ENCODE data around the gene ATAD2B.
A peak's percentile ranks its signal among the peaks of the same experiment; 100 is the strongest.
"Not testable (repeated sequence)": the region's sequence is repeated elsewhere in the genome, so short reads cannot be mapped to it uniquely, and the experiment has no call there.

The ATAD2B gene

GRCh38 chr2:23806201-23806600 lies 120.7 kb downstream of the ATAD2B start:
- DNase-seq (ENCODE audit: insufficient read length) = no peak
- FAIRE-seq = no peak
- TF ChIP-seq POLR2AphosphoS5 (IDR thresholded peaks at IDR 0.05; ENCODE audit: low read depth, low read length) (no peak), TAF1 (IDR thresholded peaks at IDR 0.05; ENCODE audit: borderline replicate concordance, low read depth, low read length) (no peak)

GRCh38 chr2:23803965-23804542 lies 122.9 kb downstream of the ATAD2B start:
- FAIRE-seq = peak; percentile 71
- TF ChIP-seq TAF1 (IDR thresholded peaks at IDR 0.05; ENCODE audit: borderline replicate concordance, low read depth, low read length) = no peak
- no peak for TF ChIP-seq POLR2AphosphoS5 (IDR thresholded peaks at IDR 0.05; ENCODE audit: low read depth, low read length)
- no peak for TF ChIP-seq POLR2A (IDR thresholded peaks at IDR 0.05; ENCODE audit: low read depth, low read length)
- DNase-seq (ENCODE audit: insufficient read length) = no peak

GRCh38 chr2:23803264-23803964 lies 123.5 kb downstream of the ATAD2B start:
- no peak for FAIRE-seq
- TF ChIP-seq POLR2AphosphoS5 (IDR thresholded peaks at IDR 0.05; ENCODE audit: low read depth, low read length) (no peak), TAF1 (IDR thresholded peaks at IDR 0.05; ENCODE audit: borderline replicate concordance, low read depth, low read length) (no peak), POLR2A (IDR thresholded peaks at IDR 0.05; ENCODE audit: low read depth, low read length) (no peak)
- DNase-seq (ENCODE audit: insufficient read length) = no peak

- no peak for FAIRE-seq
- no peak for TF ChIP-seq POLR2A (IDR thresholded peaks at IDR 0.05; ENCODE audit: low read depth, low read length)
- TF ChIP-seq POLR2AphosphoS5 (IDR thresholded peaks at IDR 0.05; ENCODE audit: low read depth, low read length) = no peak
- no peak for TF ChIP-seq TAF1 (IDR thresholded peaks at IDR 0.05; ENCODE audit: borderline replicate concordance, low read depth, low read length)
- no peak for DNase-seq (ENCODE audit: insufficient read length)
These were observed 125.5 kb downstream of the ATAD2B start for GRCh38 chr2:23801396-23801795.

- no peak for DNase-seq (ENCODE audit: insufficient read length)
- no peak for FAIRE-seq
- TF ChIP-seq TAF1 (IDR thresholded peaks at IDR 0.05; ENCODE audit: borderline replicate concordance, low read depth, low read length) (no peak), POLR2AphosphoS5 (IDR thresholded peaks at IDR 0.05; ENCODE audit: low read depth, low read length) (no peak), POLR2A (IDR thresholded peaks at IDR 0.05; ENCODE audit: low read depth, low read length) (no peak)
These were observed 132.7 kb downstream of the ATAD2B start for GRCh38 chr2:23794234-23794633.

GRCh38 chr2:23793476-23793875 lies 133.4 kb downstream of the ATAD2B start:
- no peak for TF ChIP-seq TAF1 (IDR thresholded peaks at IDR 0.05; ENCODE audit: borderline replicate concordance, low read depth, low read length)
- no peak for TF ChIP-seq POLR2AphosphoS5 (IDR thresholded peaks at IDR 0.05; ENCODE audit: low read depth, low read length)
- TF ChIP-seq POLR2A (IDR thresholded peaks at IDR 0.05; ENCODE audit: low read depth, low read length) = no peak
- DNase-seq (ENCODE audit: insufficient read length) (no peak), FAIRE-seq (no peak)

- FAIRE-seq (no peak), DNase-seq (ENCODE audit: insufficient read length) (no peak)
- TF ChIP-seq POLR2A (IDR thresholded peaks at IDR 0.05; ENCODE audit: low read depth, low read length) (no peak), TAF1 (IDR thresholded peaks at IDR 0.05; ENCODE audit: borderline replicate concordance, low read depth, low read length) (no peak), POLR2AphosphoS5 (IDR thresholded peaks at IDR 0.05; ENCODE audit: low read depth, low read length) (no peak)
These were observed 135.9 kb downstream of the ATAD2B start for GRCh38 chr2:23791030-23791429.

GRCh38 chr2:23789012-23789411 lies 137.9 kb downstream of the ATAD2B start:
- TF ChIP-seq TAF1 (IDR thresholded peaks at IDR 0.05; ENCODE audit: borderline replicate concordance, low read depth, low read length) (no peak), POLR2AphosphoS5 (IDR thresholded peaks at IDR 0.05; ENCODE audit: low read depth, low read length) (no peak), POLR2A (IDR thresholded peaks at IDR 0.05; ENCODE audit: low read depth, low read length) (no peak)
- no peak for FAIRE-seq

GRCh38 chr2:23788100-23788499 lies 138.8 kb downstream of the ATAD2B start:
- TF ChIP-seq TAF1 (IDR thresholded peaks at IDR 0.05; ENCODE audit: borderline replicate concordance, low read depth, low read length) (no peak), POLR2AphosphoS5 (IDR thresholded peaks at IDR 0.05; ENCODE audit: low read depth, low read length) (no peak), POLR2A (IDR thresholded peaks at IDR 0.05; ENCODE audit: low read depth, low read length) (no peak)
- FAIRE-seq = peak; percentile 50
- no peak for DNase-seq (ENCODE audit: insufficient read length)

More at GRCh38 chr2:23789012-23789411, 137.9 kb downstream of the ATAD2B start:
- DNase-seq (ENCODE audit: insufficient read length) = no peak

- no peak for FAIRE-seq
- DNase-seq (ENCODE audit: insufficient read length) = no peak
- TF ChIP-seq POLR2A (IDR thresholded peaks at IDR 0.05; ENCODE audit: low read depth, low read length) = no peak
- no peak for TF ChIP-seq TAF1 (IDR thresholded peaks at IDR 0.05; ENCODE audit: borderline replicate concordance, low read depth, low read length)
- no peak for TF ChIP-seq POLR2AphosphoS5 (IDR thresholded peaks at IDR 0.05; ENCODE audit: low read depth, low read length)
These were observed 142.0 kb downstream of the ATAD2B start for GRCh38 chr2:23784971-23785370.

- TF ChIP-seq TAF1 (IDR thresholded peaks at IDR 0.05; ENCODE audit: borderline replicate concordance, low read depth, low read length) = no peak
- TF ChIP-seq POLR2A (IDR thresholded peaks at IDR 0.05; ENCODE audit: low read depth, low read length) = no peak
- TF ChIP-seq POLR2AphosphoS5 (IDR thresholded peaks at IDR 0.05; ENCODE audit: low read depth, low read length) = no peak
- FAIRE-seq = no peak
- DNase-seq (ENCODE audit: insufficient read length) = no peak
These were observed 144.3 kb downstream of the ATAD2B start for GRCh38 chr2:23782646-23783045.

GRCh38 chr2:23782126-23782525 lies 144.8 kb downstream of the ATAD2B start:
- FAIRE-seq (peak; percentile 24), DNase-seq (ENCODE audit: insufficient read length) (no peak)
- no peak for TF ChIP-seq POLR2AphosphoS5 (IDR thresholded peaks at IDR 0.05; ENCODE audit: low read depth, low read length)
- TF ChIP-seq POLR2A (IDR thresholded peaks at IDR 0.05; ENCODE audit: low read depth, low read length) = no peak
- TF ChIP-seq TAF1 (IDR thresholded peaks at IDR 0.05; ENCODE audit: borderline replicate concordance, low read depth, low read length) = no peak

GRCh38 chr2:23780465-23780864 lies 146.5 kb downstream of the ATAD2B start:
- DNase-seq (ENCODE audit: insufficient read length); FAIRE-seq: not testable (repeated sequence)

All from GM12892 (cell line).